Activated CD8-positive, alpha-beta memory T cell treated with anti-CD3 and anti-CD28 coated beads, Interleukin-2, amount 10 ng/mL, durations not matched to agents 7 days and 5 days (primary cell): ENCODE data around the gene FBN1. TPM values are rescaled to one million over a fixed set of nuclear protein-coding genes. Genes with fewer than 3 reads are reported as not detected.

Experiments used
- ATAC-seq: fragments of 150-1000 bp; cut with Tn5 transposase; one replicate; pipeline ENCODE4 v1.10.0; 2021; ENCODE audit warnings: moderate library complexity
- CTCF ChIA-PET: fragments of 350-600 bp; sonication (Branson Sonifier 250); formaldehyde crosslinking; loops from one replicate; lab custom pipeline; 2021; ENCODE audit warnings: antibody characterized with exemption; lab: Charles Lee
- DNase-seq: peaks from one replicate; pipeline ENCODE4 v3.0.0-alpha.2; 2020
- H3K27ac Mint-ChIP-seq: one replicate; pipeline ENCODE4 v1.8.0; 2021; ENCODE audit warnings: mild to moderate bottlenecking, mixed read lengths
- H3K27me3 Mint-ChIP-seq: one replicate; pipeline ENCODE4 v1.8.0; 2021; ENCODE audit warnings: mixed read lengths
- H3K36me3 Mint-ChIP-seq: one replicate; pipeline ENCODE4 v1.8.0; 2021; ENCODE audit warnings: mild to moderate bottlenecking, mixed read lengths
- H3K4me1 Mint-ChIP-seq: one replicate; pipeline ENCODE4 v1.8.0; 2021; ENCODE audit warnings: mixed read lengths
- H3K4me3 Mint-ChIP-seq: one replicate; pipeline ENCODE4 v1.8.0; 2021; ENCODE audit warnings: mild to moderate bottlenecking, moderate library complexity, mixed read lengths
- H3K9me3 Mint-ChIP-seq: one replicate; pipeline ENCODE4 v1.8.0; 2022; ENCODE audit warnings: low read depth, mixed read lengths
- total RNA-seq, 2 experiments: library from RNA; stranded (reverse); gene quantifications; one replicate each; pipeline ENCODE4 v1.2.3, GENCODE V29; 2021

Gene FBN1
- total RNA-seq, 2 experiments from 2014 or later = 1.1 to 1.3 TPM

DNA sequence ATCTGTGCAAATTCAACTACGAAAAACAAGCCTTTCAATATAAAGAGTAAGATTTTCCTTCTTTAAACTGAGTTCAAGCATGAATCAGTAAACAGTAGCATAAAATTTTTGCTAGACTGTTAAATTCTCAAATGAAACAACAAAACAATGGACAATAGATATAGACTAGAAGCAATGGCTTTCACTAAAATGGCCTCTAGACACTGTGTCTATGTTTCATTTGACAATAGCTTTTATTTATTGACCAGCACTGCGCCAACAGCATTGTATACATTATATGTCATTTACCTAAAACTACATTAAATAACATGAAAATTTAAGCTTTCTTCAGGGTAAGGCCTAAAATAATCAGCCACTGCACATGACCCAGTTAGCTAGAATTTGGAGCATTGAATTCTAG, 165.8 kb downstream of the FBN1 start:
- peaks cover 9% of the 10 kb centered on the region for H3K27me3 Mint-ChIP-seq
- DNase-seq (no peak), ATAC-seq (no peak)
- no peaks in the 10 kb centered on the region for H3K9me3 Mint-ChIP-seq
- CTCF ChIA-PET = interaction anchor here (1.1 kb wide), 1 partner anchor 222 kb away, joined by 3 read pairs; no protein-coding TSS in a partner anchor
- H3K27ac Mint-ChIP-seq = no peak overlapping the region
- H3K4me1 Mint-ChIP-seq = no peaks in the 10 kb centered on the region
- no peaks in the 10 kb centered on the region for H3K36me3 Mint-ChIP-seq
- no peak overlapping the region for H3K4me3 Mint-ChIP-seq

DNA sequence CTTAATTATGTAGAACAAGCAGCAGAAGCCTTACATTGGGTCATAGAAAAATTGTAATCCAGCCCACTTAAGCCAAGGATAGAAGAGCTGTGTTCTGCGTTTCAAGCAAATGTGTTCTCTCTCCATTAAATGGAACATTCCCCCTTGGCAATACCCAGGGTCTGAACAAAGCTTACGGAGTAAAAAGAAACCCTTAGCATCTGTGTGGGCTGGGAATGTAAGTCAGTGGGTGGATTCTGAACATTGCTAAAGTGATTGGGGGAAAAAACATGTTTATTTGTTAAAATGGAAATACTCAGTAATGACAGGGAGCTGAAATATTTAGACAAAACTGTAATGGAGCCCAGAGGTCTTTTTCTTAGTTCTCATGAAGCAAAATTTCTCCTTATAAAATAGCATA, 166.9 kb downstream of the FBN1 start:
- Mint-ChIP-seq H3K9me3 (no peaks in the 10 kb centered on the region), H3K4me3 (no peak overlapping the region), H3K27me3 (peaks cover 9% of the 10 kb centered on the region), H3K4me1 (no peaks in the 10 kb centered on the region), H3K27ac (no peak overlapping the region), H3K36me3 (no peaks in the 10 kb centered on the region)
- CTCF ChIA-PET = no interaction called here
- no peak for ATAC-seq
- DNase-seq = no peak

DNA sequence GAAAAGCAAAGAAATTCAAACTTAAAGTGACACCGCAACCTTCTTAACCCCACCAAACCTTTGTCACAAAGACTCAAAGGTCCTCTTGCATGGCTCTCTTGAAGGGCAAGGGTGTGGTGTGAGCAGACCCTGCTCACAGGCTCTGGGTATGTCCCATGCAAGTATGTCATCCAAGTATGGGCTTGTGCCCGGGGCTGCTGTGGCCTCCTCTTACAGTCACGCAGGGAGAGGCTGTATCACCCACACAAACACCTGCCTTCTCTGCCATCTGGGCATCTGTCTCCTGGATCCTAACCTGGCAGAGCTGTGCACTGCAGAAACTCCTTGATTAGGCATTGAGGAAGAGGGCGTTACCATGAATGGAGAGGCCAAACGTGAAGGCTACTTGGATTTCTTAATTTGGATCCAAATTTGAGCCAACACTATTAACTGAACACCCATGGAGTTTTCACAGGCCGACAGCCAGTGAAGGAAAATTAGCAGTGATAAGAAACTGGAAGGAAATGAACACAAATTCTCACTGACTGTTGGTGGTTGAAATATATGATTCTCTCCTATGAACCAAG, 167.6 kb downstream of the FBN1 start:
- CTCF ChIA-PET = no interaction called here
- ATAC-seq (no peak), DNase-seq (no peak)
- H3K27ac Mint-ChIP-seq = no peak overlapping the region
- H3K9me3 Mint-ChIP-seq = no peaks in the 10 kb centered on the region
- H3K4me1 Mint-ChIP-seq = no peaks in the 10 kb centered on the region
- H3K36me3 Mint-ChIP-seq = no peaks in the 10 kb centered on the region
- H3K4me3 Mint-ChIP-seq = no peak overlapping the region
- H3K27me3 Mint-ChIP-seq = peaks cover 5% of the 10 kb centered on the region

DNA sequence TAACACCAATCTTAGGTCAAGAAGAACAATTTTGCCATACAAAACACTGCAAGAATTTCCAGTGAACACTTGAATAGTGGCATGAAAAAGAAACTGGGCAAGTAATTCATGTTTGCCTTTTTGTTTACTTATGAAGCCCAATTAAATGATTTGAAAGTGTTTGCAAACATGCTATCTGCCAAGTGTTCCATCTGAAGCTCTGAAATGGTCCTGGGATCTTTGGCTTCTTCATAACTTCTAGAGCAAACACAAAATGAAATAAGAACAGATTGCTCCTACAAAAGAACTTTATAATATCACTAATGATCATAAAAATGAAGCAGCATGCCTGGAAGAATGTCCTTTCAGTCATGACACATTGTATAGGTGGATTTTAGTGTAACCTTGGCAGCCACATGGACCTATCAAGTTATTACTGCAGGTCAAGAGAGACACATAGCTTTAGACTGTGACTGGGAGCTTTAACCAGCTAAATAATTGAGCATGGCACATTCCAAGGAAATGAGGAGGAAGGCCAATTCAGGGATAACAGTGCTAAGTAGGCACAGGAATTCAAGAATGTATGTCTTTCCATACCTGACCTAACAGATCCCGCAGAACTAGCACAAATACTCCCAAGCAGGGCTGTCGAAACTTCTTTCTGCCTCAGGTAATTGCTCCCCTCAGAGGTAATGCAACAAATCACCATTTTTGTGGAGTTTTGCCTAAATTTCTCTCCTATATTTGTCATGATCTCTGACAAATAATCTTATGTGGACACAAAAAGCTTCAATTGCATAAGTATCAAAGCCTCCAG, 169.7 kb downstream of the FBN1 start:
- Mint-ChIP-seq H3K4me3 (no peak overlapping the region), H3K4me1 (no peaks in the 10 kb centered on the region), H3K9me3 (no peaks in the 10 kb centered on the region), H3K27ac (no peak overlapping the region), H3K36me3 (no peaks in the 10 kb centered on the region), H3K27me3 (no peaks in the 10 kb centered on the region)
- CTCF ChIA-PET = interaction anchor here (1.1 kb wide), 1 partner anchor 213 kb away, joined by 4 read pairs; no protein-coding TSS in a partner anchor
- no peak for DNase-seq
- ATAC-seq = no peak

DNA sequence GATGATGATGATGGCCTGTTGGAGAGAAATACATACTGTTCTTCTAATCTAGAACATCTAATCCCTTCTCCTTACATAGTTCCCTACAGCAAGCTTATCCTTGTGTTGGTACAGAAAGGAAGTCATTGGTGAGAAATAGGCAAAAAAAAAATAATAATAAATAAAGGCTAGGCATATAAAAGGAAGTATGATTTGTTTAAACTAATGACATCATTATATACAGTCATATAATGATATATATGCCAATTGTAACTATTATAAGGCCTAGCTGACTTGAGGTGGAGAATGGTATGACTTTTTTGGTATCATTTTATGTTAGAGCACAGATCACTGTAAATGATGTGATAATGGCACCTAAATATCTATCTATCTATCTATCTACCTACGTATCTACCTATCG, 171.8 kb downstream of the FBN1 start:
- no peaks in the 10 kb centered on the region for H3K9me3 Mint-ChIP-seq
- no peak for ATAC-seq
- H3K27ac Mint-ChIP-seq = no peak overlapping the region
- DNase-seq = no peak
- H3K4me3 Mint-ChIP-seq = no peak overlapping the region
- H3K4me1 Mint-ChIP-seq = no peaks in the 10 kb centered on the region
- no peaks in the 10 kb centered on the region for H3K36me3 Mint-ChIP-seq
- H3K27me3 Mint-ChIP-seq = no peaks in the 10 kb centered on the region
- CTCF ChIA-PET = no interaction called here

DNA sequence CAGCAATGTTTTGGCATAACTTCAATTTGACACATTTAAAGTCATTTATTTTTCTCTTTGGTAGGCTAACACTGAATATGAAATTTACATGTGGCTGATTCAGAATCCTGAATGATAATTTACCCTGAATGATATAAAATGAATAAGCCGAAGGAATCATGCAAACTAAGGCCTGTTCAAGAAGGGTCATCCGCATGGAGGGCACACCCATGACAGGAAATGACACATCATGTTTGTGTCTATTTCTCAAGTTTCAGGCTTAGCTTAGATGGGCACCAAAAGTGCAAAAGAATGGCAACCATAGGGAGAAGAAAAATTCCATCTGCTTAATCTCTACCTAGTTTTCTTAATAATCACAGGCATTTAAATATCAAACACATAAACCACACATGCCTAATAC, 172.8 kb downstream of the FBN1 start:
- CTCF ChIA-PET = no interaction called here
- Mint-ChIP-seq H3K9me3 (no peaks in the 10 kb centered on the region), H3K36me3 (no peaks in the 10 kb centered on the region), H3K27ac (no peak overlapping the region), H3K4me1 (no peaks in the 10 kb centered on the region), H3K4me3 (no peak overlapping the region), H3K27me3 (no peaks in the 10 kb centered on the region)
- ATAC-seq (no peak), DNase-seq (no peak)

DNA sequence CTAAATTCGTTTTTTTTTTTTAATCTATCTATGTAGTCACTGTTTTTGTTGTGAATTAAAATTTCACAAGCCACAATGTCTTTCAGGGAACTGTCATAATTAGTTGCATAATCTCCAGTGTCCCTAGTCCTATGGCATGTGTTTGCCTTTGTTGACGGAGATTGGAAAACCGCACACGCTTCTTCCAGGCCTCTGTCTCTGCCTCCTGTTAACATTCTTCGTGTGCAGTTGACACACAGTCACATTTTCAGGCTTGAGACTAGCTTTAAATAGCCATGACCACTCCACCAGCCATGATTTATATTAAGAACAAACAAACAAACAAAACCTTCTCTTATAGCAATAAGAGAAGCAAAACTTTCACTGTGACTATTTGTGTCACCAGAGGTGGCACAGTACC, 174.4 kb downstream of the FBN1 start:
- Mint-ChIP-seq H3K9me3 (no peaks in the 10 kb centered on the region), H3K27ac (no peak overlapping the region), H3K4me3 (no peak overlapping the region), H3K4me1 (no peaks in the 10 kb centered on the region), H3K27me3 (no peaks in the 10 kb centered on the region), H3K36me3 (no peaks in the 10 kb centered on the region)
- CTCF ChIA-PET = no interaction called here
- DNase-seq (no peak), ATAC-seq (no peak)

DNA sequence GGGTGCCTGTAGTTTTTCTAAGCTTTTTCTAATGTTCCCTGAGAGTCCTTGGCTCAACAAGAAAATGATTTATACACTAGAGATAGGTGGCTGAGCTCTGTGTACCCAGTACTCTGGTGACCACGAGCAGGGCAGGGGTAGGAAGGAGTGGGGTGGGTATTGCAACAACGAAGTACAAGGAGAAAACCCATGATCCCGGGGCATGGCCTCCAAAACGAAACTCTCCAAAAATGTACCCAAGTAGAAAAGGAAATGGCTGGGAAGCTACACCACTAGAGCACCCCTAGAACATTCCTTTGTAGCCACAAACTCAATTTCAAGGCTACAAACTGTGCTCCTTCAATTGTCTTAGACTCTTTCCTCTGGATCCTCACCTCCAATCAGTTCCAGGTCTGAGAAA, 175.4 kb downstream of the FBN1 start:
- ATAC-seq = no peak
- Mint-ChIP-seq H3K9me3 (no peaks in the 10 kb centered on the region), H3K27ac (no peak overlapping the region), H3K4me3 (no peak overlapping the region), H3K27me3 (no peaks in the 10 kb centered on the region), H3K36me3 (no peaks in the 10 kb centered on the region), H3K4me1 (no peaks in the 10 kb centered on the region)
- no peak for DNase-seq
- CTCF ChIA-PET = no interaction called here

DNA sequence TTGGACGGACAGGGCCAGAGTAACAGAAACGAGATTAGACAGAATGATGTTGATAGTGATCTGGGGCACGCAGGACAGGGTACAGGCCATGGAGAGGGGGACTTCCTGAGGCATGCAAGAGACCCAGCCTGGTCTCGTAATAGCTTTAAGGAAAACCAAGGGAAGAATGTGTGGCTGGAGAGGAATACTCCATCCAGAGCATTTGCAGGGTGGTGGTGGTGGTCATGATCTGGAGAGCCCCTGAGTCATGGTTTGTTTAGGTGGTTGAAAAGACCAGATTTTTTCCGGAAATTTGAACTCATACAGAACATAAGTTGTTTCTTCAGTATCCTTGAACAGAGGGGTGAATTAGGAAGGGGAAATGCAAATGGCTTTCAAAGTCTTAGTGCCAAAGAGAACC, 175.8 kb downstream of the FBN1 start:
- CTCF ChIA-PET = no interaction called here
- Mint-ChIP-seq H3K4me3 (no peak overlapping the region), H3K9me3 (no peaks in the 10 kb centered on the region), H3K27ac (no peak overlapping the region), H3K27me3 (no peaks in the 10 kb centered on the region), H3K4me1 (no peaks in the 10 kb centered on the region), H3K36me3 (no peaks in the 10 kb centered on the region)
- DNase-seq = no peak
- no peak for ATAC-seq

DNA sequence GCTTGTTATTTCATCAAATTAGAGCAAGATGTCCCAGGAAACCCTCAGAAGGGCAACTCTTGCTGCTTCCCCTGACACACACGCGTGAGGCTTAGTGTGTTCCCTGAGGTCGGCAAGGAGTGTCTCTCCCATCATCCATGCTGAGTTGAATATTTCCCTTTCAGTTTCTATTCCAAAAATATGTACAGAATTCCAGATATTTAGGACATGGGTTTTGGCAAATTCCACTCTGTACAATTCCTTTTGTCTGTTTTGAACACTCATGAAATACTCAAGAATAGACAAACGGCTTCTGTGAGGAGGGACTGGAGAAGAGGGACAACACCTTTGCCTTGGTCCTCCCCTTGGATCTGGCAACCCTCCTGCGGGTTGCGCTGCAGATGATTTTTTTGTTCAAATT, 176.2 kb downstream of the FBN1 start:
- no peaks in the 10 kb centered on the region for H3K9me3 Mint-ChIP-seq
- H3K4me1 Mint-ChIP-seq = no peaks in the 10 kb centered on the region
- no peak overlapping the region for H3K27ac Mint-ChIP-seq
- no peak for ATAC-seq
- no peaks in the 10 kb centered on the region for H3K36me3 Mint-ChIP-seq
- CTCF ChIA-PET = no interaction called here
- no peak overlapping the region for H3K4me3 Mint-ChIP-seq
- DNase-seq = no peak
- H3K27me3 Mint-ChIP-seq = no peaks in the 10 kb centered on the region

DNA sequence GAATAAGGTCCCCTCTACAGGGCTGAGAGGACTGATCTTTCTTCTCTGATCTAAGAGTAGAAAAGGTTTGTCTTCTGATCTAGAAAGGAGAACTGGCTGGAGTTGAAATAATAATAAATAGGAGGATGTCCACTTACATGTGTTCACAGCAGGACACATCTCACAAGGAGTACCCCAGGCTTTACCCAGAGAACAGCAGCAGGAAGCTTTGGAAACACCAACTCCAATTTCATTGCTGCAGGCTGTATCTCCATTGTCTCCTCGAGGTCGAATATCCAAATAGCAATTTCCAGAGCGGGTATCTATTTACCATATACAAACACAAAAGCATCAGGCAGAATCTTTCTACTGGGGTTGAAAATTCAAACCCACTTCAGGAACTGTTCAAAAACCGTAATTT, 177.7 kb downstream of the FBN1 start:
- CTCF ChIA-PET = no interaction called here
- DNase-seq (no peak), ATAC-seq (no peak)
- no peak overlapping the region for H3K27ac Mint-ChIP-seq
- H3K4me3 Mint-ChIP-seq = no peak overlapping the region
- H3K4me1 Mint-ChIP-seq = no peaks in the 10 kb centered on the region
- no peaks in the 10 kb centered on the region for H3K9me3 Mint-ChIP-seq
- H3K36me3 Mint-ChIP-seq = no peaks in the 10 kb centered on the region
- no peaks in the 10 kb centered on the region for H3K27me3 Mint-ChIP-seq

DNA sequence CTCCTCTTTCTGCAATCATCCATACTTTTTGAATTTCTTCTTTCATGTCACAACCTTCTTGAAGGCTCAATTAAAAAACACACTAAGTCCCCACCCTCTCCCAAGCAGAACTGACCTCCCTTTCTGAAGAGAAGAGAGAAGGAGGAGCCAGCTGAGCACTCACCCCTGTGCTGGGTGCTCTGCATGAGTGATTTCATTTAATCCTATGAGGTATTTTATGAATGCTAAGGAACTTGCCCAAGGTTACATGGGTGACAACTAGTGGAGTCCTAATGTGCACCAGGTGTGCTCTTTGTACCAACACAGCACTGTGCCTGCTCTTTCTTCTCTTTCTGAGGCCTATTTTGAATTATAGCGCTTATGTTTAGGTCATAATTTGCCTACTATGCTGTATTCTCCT, 178.7 kb downstream of the FBN1 start:
- no peak overlapping the region for H3K27ac Mint-ChIP-seq
- no peaks in the 10 kb centered on the region for H3K4me1 Mint-ChIP-seq
- no peak for DNase-seq
- no peak overlapping the region for H3K4me3 Mint-ChIP-seq
- no peaks in the 10 kb centered on the region for H3K27me3 Mint-ChIP-seq
- CTCF ChIA-PET = no interaction called here
- no peak for ATAC-seq
- H3K9me3 Mint-ChIP-seq = no peaks in the 10 kb centered on the region
- H3K36me3 Mint-ChIP-seq = no peaks in the 10 kb centered on the region

DNA sequence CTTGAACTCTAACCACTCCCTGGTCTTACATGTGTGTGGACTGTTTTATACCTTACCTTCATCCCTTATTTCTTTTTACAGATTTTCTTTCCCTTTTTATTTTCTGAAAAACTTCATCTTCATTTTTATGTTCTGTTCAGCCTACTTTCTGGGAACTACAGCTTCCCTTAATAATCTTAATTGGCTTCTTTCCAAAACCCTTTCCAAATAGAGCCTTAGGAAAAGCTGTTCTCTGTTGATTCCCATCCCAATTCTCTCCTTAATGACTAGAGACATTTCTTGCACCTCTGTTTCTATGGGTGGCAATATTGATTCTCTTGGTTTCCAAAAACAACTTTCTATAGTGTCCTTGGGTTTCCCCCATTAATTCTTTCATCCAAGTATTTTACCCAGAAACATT, 179.4 kb downstream of the FBN1 start:
- Mint-ChIP-seq H3K9me3 (no peaks in the 10 kb centered on the region), H3K27me3 (peaks cover under 1% of the 10 kb centered on the region), H3K36me3 (no peaks in the 10 kb centered on the region), H3K4me1 (no peaks in the 10 kb centered on the region), H3K27ac (no peak overlapping the region), H3K4me3 (no peak overlapping the region)
- CTCF ChIA-PET = no interaction called here
- DNase-seq = no peak
- ATAC-seq = no peak

DNA sequence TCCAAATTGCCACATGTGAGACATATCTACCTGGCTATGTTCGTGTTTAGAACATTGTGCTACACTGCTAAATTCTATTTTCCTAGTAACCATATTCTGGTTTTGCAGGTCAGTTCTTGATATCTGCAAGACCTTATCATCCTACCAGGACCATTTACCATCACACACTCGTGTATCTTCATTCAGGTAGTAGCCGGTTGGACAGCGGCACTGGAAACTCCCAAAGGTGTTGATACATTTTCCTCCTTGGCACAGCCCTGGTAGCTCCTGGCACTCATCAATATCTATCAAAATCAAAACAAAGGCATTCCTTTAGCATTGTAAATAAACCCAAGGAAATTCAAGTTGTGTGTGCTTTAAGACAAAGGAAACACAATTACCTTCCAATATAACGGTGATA, 180.1 kb downstream of the FBN1 start:
- no peak for ATAC-seq
- Mint-ChIP-seq H3K27me3 (peaks cover 2% of the 10 kb centered on the region), H3K9me3 (no peaks in the 10 kb centered on the region), H3K27ac (no peak overlapping the region), H3K4me1 (no peaks in the 10 kb centered on the region), H3K4me3 (no peak overlapping the region), H3K36me3 (no peaks in the 10 kb centered on the region)
- no peak for DNase-seq
- CTCF ChIA-PET = no interaction called here
